Astrocyte of the spinal cord (primary cell): Measurements from ENCODE around the gene CFAP46.

Experiments
- DNase-seq: peaks from one replicate; pipeline ENCODE4 v3.0.0; 2011; ENCODE audit warnings: low read depth, low spot score
- H3K4me3 ChIP-seq: 2 replicates; pipeline ENCODE4 v1.5.1; 2011; ENCODE audit warnings: low read depth, mild to moderate bottlenecking, low read length, moderate library complexity
- in situ Hi-C: cut with HindIII; loops from 2 replicates; pipeline ENCODE4 v1.10.0; 2017; ENCODE audit warnings: low sequenced_read_pairs
- TF ChIP-seq, protein P1 (sequence below): IDR thresholded peaks from 2 replicates; pipeline ENCODE4 v1.5.1; 2012; ENCODE audit warnings: low read depth, mild to moderate bottlenecking, low read length, inconsistent platforms

The CFAP46 gene

DNA sequence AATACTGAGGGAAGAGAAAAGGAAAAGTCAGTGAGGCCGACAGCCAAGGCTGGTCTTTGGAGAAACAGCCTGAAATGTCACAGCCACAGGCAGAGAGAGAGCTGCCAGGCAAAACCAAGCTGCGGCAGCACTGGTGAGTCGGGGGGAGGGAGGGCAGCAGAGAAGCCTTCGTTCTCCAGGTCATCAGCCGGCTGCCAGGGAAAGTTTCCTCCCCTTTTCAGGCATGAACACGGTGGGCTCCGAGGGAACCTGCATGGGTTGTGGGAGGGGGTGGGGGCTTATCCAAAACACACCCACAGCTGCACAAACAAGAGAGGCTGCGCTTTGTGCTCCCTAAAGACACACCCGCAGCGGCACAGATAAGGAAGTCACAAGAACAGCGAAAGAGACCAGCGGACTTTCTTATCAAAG lies 94.1 kb downstream of the CFAP46 start:
- DNase-seq, result no peak
- TF ChIP-seq, protein P1, sequence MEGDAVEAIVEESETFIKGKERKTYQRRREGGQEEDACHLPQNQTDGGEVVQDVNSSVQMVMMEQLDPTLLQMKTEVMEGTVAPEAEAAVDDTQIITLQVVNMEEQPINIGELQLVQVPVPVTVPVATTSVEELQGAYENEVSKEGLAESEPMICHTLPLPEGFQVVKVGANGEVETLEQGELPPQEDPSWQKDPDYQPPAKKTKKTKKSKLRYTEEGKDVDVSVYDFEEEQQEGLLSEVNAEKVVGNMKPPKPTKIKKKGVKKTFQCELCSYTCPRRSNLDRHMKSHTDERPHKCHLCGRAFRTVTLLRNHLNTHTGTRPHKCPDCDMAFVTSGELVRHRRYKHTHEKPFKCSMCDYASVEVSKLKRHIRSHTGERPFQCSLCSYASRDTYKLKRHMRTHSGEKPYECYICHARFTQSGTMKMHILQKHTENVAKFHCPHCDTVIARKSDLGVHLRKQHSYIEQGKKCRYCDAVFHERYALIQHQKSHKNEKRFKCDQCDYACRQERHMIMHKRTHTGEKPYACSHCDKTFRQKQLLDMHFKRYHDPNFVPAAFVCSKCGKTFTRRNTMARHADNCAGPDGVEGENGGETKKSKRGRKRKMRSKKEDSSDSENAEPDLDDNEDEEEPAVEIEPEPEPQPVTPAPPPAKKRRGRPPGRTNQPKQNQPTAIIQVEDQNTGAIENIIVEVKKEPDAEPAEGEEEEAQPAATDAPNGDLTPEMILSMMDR, result no peak
- in situ Hi-C loops, result no loop called here
- no peak overlapping the region for H3K4me3 ChIP-seq

DNA sequence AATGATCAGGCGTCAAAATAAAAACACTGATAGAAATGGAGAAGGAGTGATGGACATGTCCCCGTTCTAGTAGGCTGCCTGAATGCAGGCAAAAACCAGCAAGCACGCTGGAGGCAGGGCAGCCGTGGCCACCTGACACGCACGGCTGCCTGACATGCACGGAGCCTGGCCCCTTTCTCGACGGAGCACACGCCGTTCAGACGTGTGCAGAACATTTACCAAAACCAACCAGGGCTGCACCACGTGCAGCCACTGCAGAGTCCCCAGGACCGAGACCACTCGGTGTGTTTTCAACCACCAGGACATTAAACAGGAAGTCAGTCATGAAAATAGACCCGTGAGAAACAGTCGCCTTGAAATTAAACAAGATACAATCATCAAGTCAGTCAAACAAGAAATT lies 94.5 kb downstream of the CFAP46 start:
- TF ChIP-seq, protein P1, result no peak
- in situ Hi-C loops, result no loop called here
- H3K4me3 ChIP-seq, result no peak overlapping the region
- no peak for DNase-seq

DNA sequence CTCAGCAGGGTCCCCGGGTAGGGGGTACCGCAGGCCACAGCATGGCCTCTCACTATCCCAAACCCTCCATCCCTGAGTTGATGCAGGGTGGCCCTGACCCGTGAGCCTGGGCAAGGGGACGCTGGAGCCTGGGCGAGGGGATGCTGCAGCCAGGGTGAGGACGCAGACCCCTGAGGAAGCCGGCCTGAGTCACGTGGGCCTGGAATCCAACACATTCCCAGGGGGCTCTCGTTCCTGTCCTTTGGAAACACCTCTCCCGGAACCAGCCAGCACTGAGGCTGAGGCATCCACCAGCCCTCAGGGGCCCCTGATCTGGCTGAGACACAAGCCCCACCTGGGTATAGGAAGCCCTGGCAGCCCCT lies 95.0 kb downstream of the CFAP46 start:
- H3K4me3 ChIP-seq, result no peak overlapping the region
- no peak for DNase-seq
- in situ Hi-C loops, result no loop called here
- TF ChIP-seq, protein P1, result no peak

DNA sequence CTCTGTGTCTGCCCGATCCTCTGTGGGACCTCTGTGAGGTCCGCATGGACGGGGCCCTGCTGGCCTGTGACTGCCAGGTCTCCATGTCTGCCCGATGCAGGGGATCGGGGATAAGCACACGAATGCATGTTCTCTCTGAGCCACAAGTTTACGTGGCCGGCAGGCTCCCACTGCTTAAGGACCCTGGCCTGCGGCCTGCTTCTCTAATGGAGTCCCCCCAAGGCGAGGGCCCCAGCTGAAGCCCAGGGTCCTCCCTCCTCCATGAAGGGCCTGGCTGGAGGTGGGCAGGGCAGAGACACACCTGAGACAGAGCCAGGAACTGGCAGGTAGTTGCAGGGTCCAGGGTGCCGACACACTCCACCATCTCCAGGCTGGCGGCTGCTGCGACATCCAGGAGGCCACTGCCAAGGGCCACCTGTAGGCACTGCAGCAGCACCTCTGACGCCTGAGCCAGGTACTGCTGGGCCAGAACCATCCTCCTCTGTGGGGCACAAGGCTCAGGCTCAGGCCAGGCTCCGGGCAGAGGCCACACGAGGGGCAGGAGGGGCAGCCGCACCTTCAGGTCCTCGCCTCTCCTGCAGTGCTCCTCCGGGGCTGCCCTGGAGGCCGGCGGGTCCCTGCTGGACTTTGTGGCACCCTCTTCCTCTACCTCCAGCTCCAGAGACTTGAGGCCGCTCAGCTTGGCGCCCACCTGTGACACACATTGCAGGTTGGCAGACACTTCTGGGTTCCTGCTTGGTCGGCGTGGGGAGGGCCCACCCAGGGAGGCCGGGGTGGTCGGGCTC lies 95.5 kb downstream of the CFAP46 start:
- in situ Hi-C loops, result no loop called here
- TF ChIP-seq, protein P1, result no peak
- H3K4me3 ChIP-seq, result no peak overlapping the region
- no peak for DNase-seq

DNA sequence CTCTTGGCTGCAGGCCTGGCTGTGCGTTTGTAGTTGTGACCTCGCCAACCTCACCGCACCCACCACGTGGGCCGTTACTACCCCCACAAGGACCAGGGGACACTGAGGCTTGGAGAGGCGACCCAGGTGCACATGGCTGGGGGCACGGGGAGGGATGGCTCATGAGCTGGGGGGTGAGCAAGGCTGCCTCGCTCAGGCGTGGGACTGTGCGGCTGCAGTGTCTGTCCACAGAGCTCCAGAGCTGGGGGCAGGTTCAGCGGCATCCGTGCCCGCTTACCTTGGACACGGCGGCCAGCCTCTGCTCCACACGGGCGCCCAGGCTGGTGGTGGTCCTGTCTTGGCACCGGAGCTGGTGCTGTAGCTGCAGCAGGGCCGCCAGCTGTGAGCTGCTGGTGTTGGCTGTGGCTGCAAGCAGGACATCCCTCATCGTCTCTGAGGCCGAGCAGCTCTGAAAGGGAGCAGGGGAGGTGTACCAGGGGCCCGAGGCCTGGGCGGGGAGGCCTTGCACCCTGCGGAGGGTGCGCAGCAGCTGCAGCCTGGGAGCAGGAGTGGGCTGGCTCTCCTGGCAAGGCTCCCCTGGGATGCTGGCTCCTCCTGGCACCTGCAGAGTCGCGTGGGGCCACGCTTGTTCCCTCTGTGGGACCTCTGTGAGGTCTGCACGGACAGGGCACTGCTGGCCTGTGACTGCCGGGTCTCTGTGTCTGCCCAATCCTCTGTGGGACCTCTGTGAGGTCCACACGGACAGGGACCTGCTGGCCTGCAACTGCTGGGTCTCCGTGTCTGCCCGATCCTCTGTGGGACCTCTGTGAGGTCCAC lies 96.4 kb downstream of the CFAP46 start:
- H3K4me3 ChIP-seq, result no peak overlapping the region
- DNase-seq, result no peak
- in situ Hi-C loops, result no loop called here
- TF ChIP-seq, protein P1, result no peak

DNA sequence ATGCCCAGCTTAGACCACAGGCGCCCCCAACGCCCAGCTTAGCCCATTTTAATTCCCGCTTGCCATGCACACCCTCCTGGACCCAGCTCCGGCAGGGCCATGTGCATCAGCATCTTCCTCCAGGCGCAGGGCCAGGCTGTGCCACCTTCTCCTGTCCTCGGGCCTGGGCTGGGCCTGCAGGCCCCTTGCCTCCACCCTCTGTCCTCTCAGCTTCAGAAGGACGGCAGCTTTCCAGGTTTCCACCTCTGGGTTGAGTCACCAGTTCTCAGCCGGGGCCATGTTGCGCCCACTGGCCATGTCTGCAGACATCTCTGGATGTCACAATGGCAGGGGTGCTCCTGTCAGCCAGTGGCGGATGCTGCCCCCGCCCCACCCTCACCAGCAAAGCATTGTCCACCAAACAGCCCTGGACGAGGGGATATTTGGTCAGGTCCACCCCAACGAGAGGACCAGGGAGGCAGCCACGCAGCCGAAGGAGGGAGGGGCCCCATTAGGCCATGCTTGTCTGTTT lies 97.3 kb downstream of the CFAP46 start:
- in situ Hi-C loops, result no loop called here
- no peak for DNase-seq
- TF ChIP-seq, protein P1, result no peak

More for the DNA sequence above, 97.3 kb downstream of the CFAP46 start:
- H3K4me3 ChIP-seq, result no peak overlapping the region
